Mesendoderm (in vitro differentiated cells): Measurements from ENCODE around the gene ZNF274.

Experiments
- DNase-seq: peaks from one replicate; pipeline ENCODE4 v3.0.0; 2013
- H2AK5ac ChIP-seq: 2 replicates; pipeline ENCODE4 v1.6.1; 2013; ENCODE audit warnings: low read length, inconsistent platforms
- H2BK120ac ChIP-seq: 2 replicates; pipeline ENCODE4 v1.6.1; 2013; ENCODE audit warnings: low read depth, mild to moderate bottlenecking, low read length, moderate library complexity, mixed read lengths
- H2BK15ac ChIP-seq: replicated peaks from 2 replicates; pipeline ENCODE4 v1.6.1; 2013; ENCODE audit warnings: low read depth, mild to moderate bottlenecking, moderate library complexity
- H2BK5ac ChIP-seq: 2 replicates; pipeline ENCODE4 v1.6.1; 2013; ENCODE audit warnings: low read length, inconsistent platforms
- H3K18ac ChIP-seq: 2 replicates; pipeline ENCODE4 v1.6.1; 2013; ENCODE audit warnings: mild to moderate bottlenecking, low read length, mixed read lengths
- H3K23ac ChIP-seq: one replicate; pipeline ENCODE4 v1.6.1; 2013; ENCODE audit warnings: low read length
- H3K27ac ChIP-seq: 2 replicates; pipeline ENCODE4 v1.5.1; 2013; ENCODE audit warnings: low read depth, mild to moderate bottlenecking, inconsistent platforms, low read length, moderate library complexity
- H3K27me3 ChIP-seq: 2 replicates; pipeline ENCODE4 v1.6.1; 2013; ENCODE audit warnings: low read length, control low read depth, mild to moderate bottlenecking, inconsistent platforms; ENCODE audit not compliant: insufficient read depth, poor library complexity
- H3K36me3 ChIP-seq: 2 replicates; pipeline ENCODE4 v1.6.1; 2013; ENCODE audit warnings: low read length, inconsistent platforms; ENCODE audit not compliant: control insufficient read depth, insufficient read depth
- H3K4ac ChIP-seq: one replicate; pipeline ENCODE4 v1.6.1; 2013; ENCODE audit warnings: low read depth, mild to moderate bottlenecking, low read length, moderate library complexity
- H3K4me1 ChIP-seq: 2 replicates; pipeline ENCODE4 v1.6.1; 2013; ENCODE audit warnings: low read depth, low read length, inconsistent platforms; ENCODE audit not compliant: control insufficient read depth
- H3K4me2 ChIP-seq: 2 replicates; pipeline ENCODE4 v1.6.1; 2013; ENCODE audit warnings: low read length
- H3K4me3 ChIP-seq: 2 replicates; pipeline ENCODE4 v1.5.1; 2013; ENCODE audit warnings: mild to moderate bottlenecking, low read length
- H3K56ac ChIP-seq: one replicate; pipeline ENCODE4 v1.6.1; 2013; ENCODE audit warnings: low read length
- H3K79me1 ChIP-seq: 2 replicates; pipeline ENCODE4 v1.6.1; 2013; ENCODE audit warnings: low read length, inconsistent platforms
- H3K79me2 ChIP-seq: 2 replicates; pipeline ENCODE4 v1.6.1; 2013; ENCODE audit warnings: mild to moderate bottlenecking, low read length; ENCODE audit not compliant: control insufficient read depth, insufficient read depth
- H3K9ac ChIP-seq: 2 replicates; pipeline ENCODE4 v1.6.1; 2013; ENCODE audit warnings: low read length, inconsistent platforms
- H4K5ac ChIP-seq: one replicate; pipeline ENCODE4 v1.6.1; 2013; ENCODE audit warnings: low read length
- H4K8ac ChIP-seq: one replicate; pipeline ENCODE4 v1.6.1; 2013; ENCODE audit warnings: low read depth, mild to moderate bottlenecking, control low read depth, low read length, moderate library complexity
- WGBS: extraction: QIAGEN DNeasy Blood & Tissue Kit; methylation state at CpG from one replicate; pipeline ENCODE4 v1.1.7; 2013; ENCODE audit warnings: low lambda C conversion rate, missing lambda C conversion rate; ENCODE audit not compliant: insufficient coverage; ENCODE audit errors: extremely low coverage; 5-methylcytosine and 5-hydroxymethylcytosine counted together

The ZNF274 gene

GRCh38 chr19:58153386-58153785, 29.5 kb upstream of the ZNF274 start:
- Histone ChIP-seq H3K27ac (no peak overlapping the region), H3K23ac (no peak overlapping the region), H2AK5ac (no peak overlapping the region), H3K18ac (no peak overlapping the region), H3K4me2 (no peak overlapping the region), H3K36me3 (no peaks in the 10 kb centered on the region), H2BK15ac (no peak overlapping the region), H4K8ac (no peak overlapping the region), H3K4ac (no peak overlapping the region), H3K4me3 (no peak overlapping the region), H4K5ac (no peak overlapping the region), H3K4me1 (no peaks in the 10 kb centered on the region), H2BK120ac (no peak overlapping the region), H3K9ac (no peak overlapping the region), H3K79me1 (no peaks in the 10 kb centered on the region), H3K56ac (no peak overlapping the region), H3K27me3 (no peaks in the 10 kb centered on the region), H3K79me2 (no peaks in the 10 kb centered on the region), H2BK5ac (no peak overlapping the region)
- DNase-seq: no peak
- no CpG with 5 or more reads among the region's 2 CpGs for WGBS

GRCh38 chr19:58154287-58154678, 28.6 kb upstream of the ZNF274 start:
- DNase-seq: peak; percentile 76
- Histone ChIP-seq H4K5ac (no peak overlapping the region), H3K4ac (peak overlapping the region; percentile 58), H3K18ac (peak overlapping the region; percentile 95), H3K27me3 (no peaks in the 10 kb centered on the region), H3K4me1 (no peaks in the 10 kb centered on the region), H2BK15ac (no peak overlapping the region), H2BK120ac (no peak overlapping the region), H2AK5ac (no peak overlapping the region), H2BK5ac (no peak overlapping the region), H3K27ac (peak overlapping the region; percentile 79), H3K79me2 (no peaks in the 10 kb centered on the region), H3K23ac (no peak overlapping the region), H3K79me1 (no peaks in the 10 kb centered on the region), H3K36me3 (no peaks in the 10 kb centered on the region), H3K9ac (peak overlapping the region; percentile 86), H3K4me2 (peak overlapping the region; percentile 60), H4K8ac (peak overlapping the region; percentile 7), H3K56ac (peak overlapping the region; percentile 95), H3K4me3 (peak overlapping the region; percentile 82)
- no CpG with 5 or more reads among the region's 12 CpGs for WGBS

DNA sequence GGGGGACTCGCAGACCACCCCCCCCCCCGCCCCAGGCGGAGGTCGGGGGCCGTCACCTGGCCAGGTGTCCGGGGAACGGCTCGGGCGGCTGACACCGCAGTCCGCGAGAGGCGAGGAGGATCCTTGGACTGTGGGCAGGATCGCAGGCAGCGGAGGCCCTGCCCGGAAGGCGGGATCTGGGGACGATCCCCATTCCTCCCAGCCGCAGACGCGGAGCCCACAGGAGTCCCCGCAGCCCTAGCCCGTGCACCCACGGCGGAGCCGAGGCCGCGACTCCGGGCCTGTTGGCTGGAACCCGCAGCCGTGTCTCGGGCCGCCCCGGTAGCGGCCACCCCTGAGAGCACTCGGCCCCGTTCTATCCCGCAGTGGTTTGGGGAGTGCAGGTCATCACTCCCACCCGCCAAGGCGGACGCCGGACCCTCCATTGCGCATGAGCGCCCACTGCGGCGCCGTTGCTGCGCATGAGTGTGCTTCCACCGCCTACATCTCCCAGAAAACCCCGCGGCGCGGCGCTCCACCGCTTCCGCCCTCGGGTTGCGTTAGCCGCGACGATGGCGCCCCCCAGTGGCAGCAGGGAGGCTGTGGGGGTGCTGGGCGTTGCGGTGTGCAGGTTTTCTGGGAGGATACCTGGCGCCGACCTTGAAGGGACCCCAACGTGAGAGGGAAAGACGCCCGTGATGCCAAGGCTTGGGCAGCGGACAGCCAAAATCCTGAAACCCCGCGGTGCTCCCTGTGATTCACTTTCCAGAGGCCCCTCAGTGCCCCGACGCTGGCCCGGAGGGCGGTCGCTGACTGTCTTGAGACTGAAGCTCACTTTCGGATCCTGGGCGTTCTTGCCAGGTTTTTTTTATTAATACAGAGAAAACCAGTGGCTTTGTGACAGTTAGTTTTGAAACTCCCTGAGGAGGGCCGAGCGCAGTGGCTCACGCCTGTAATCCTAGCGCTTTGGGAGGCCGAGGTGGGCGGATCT, 27.9 kb upstream of the ZNF274 start:
- Histone ChIP-seq H3K27me3 (no peaks in the 10 kb centered on the region), H2BK120ac (no peak overlapping the region), H3K9ac (peak overlapping the region; percentile 86), H2AK5ac (no peak overlapping the region), H3K4me1 (no peaks in the 10 kb centered on the region), H3K4me2 (peak overlapping the region; percentile 60), H2BK5ac (no peak overlapping the region), H2BK15ac (no peak overlapping the region), H3K18ac (peak overlapping the region; percentile 95), H3K23ac (no peak overlapping the region), H3K79me2 (no peaks in the 10 kb centered on the region), H3K27ac (peak overlapping the region; percentile 79), H4K5ac (no peak overlapping the region), H3K4ac (peak overlapping the region; percentile 58), H4K8ac (peak overlapping the region; percentile 7), H3K56ac (peak overlapping the region; percentile 95), H3K4me3 (peak overlapping the region; percentile 82), H3K79me1 (no peaks in the 10 kb centered on the region), H3K36me3 (no peaks in the 10 kb centered on the region)
- DNase-seq: peak; percentile 97
- no CpG with 5 or more reads among the region's 85 CpGs for WGBS

GRCh38 chr19:58157045-58157728, 25.7 kb upstream of the ZNF274 start:
- WGBS: no CpG with 5 or more reads among the region's 53 CpGs
- Histone ChIP-seq H4K5ac (no peak overlapping the region), H3K36me3 (no peaks in the 10 kb centered on the region), H2AK5ac (no peak overlapping the region), H2BK120ac (no peak overlapping the region), H2BK15ac (no peak overlapping the region), H3K27me3 (no peaks in the 10 kb centered on the region), H3K27ac (no peak overlapping the region), H3K4me3 (no peak overlapping the region), H3K18ac (no peak overlapping the region), H3K4me1 (no peaks in the 10 kb centered on the region), H3K4ac (no peak overlapping the region), H3K4me2 (no peak overlapping the region), H4K8ac (no peak overlapping the region), H3K23ac (no peak overlapping the region), H3K9ac (no peak overlapping the region), H2BK5ac (no peak overlapping the region), H3K79me1 (no peaks in the 10 kb centered on the region), H3K56ac (no peak overlapping the region), H3K79me2 (no peaks in the 10 kb centered on the region)
- no peak for DNase-seq

DNA sequence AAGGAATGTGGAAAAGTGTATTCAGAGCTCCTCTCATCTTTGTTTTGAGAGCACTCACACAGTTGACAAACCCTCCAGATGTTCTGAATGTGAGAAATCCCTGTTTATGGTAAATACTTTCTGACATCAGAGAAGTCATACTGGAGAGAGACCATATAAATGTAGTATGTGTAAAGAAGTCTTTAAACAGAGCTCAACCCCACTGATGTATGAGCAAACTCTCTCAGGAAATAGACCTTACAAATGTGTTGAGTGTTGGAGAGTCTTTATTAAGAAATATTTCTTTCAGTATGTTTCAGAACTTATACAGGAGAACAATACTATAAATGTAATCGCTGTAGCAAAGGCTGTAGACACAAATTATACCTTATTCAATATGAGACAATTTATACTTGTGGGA, 16.6 kb upstream of the ZNF274 start:
- H4K8ac ChIP-seq: no peak overlapping the region
- no peaks in the 10 kb centered on the region for H3K79me2 ChIP-seq
- no peak overlapping the region for H3K23ac ChIP-seq
- no peak overlapping the region for H3K9ac ChIP-seq
- H3K36me3 ChIP-seq: no peaks in the 10 kb centered on the region
- H3K79me1 ChIP-seq: no peaks in the 10 kb centered on the region
- H3K27ac ChIP-seq: no peak overlapping the region
- DNase-seq: no peak
- WGBS: no CpG with 5 or more reads among the region's 1 CpG
- no peak overlapping the region for H2BK5ac ChIP-seq
- H3K4me1 ChIP-seq: no peaks in the 10 kb centered on the region
- H3K4me3 ChIP-seq: no peak overlapping the region
- no peak overlapping the region for H4K5ac ChIP-seq
- H3K27me3 ChIP-seq: no peaks in the 10 kb centered on the region
- no peak overlapping the region for H3K4me2 ChIP-seq
- no peak overlapping the region for H2BK120ac ChIP-seq
- H3K4ac ChIP-seq: no peak overlapping the region
- no peak overlapping the region for H3K18ac ChIP-seq
- H2BK15ac ChIP-seq: no peak overlapping the region
- H2AK5ac ChIP-seq: no peak overlapping the region
- no peak overlapping the region for H3K56ac ChIP-seq
